Testis (tissue), 2 donors: ENCODE measurements around the gene SYNGR4.

Experiments used
- CTCF ChIP-seq, 3 experiments: fragments of 450-650 bp in 2 of 3; fragments of 200-600 bp in 1 of 3; sonication (generic) in 1 of 3; IDR thresholded peaks; one replicate each; pipeline ENCODE4 v1.5.1; 2016 to 2019; ENCODE audit warnings: antibody characterized with exemption in 3 of 3, mild to moderate bottlenecking in 2 of 3, moderate library complexity in 1 of 3
- POLR2A ChIP-seq: fragments of 450-650 bp; IDR thresholded peaks from one replicate; pipeline ENCODE4 v1.6.1; 2017; ENCODE audit warnings: antibody characterized with exemption, mild to moderate bottlenecking, moderate library complexity

GRCh38 chr19:48332351-48332661 lies 31.9 kb upstream of the SYNGR4 start:
- TF ChIP-seq CTCF (IDR thresholded peaks at IDR 0.05) = no peak
- TF ChIP-seq POLR2A = no peak
